Fibroblast of pulmonary artery (primary cell): ENCODE data around the gene METRNL.
A peak's percentile ranks its signal among the peaks of the same experiment; 100 is the strongest.
"Not testable (repeated sequence)": the region's sequence is repeated elsewhere in the genome, so short reads cannot be mapped to it uniquely, and the experiment has no call there.

Experiments used
- DNase-seq: peaks from one replicate; pipeline ENCODE4 v3.0.0-alpha.2; 2010; ENCODE audit warnings: low read depth
- H3K4me3 ChIP-seq: replicated peaks from 2 replicates; pipeline ENCODE4 v1.5.1; 2011; ENCODE audit warnings: low read depth, mild to moderate bottlenecking, control low read depth, low read length, moderate library complexity
- CTCF ChIP-seq: IDR thresholded peaks from 2 replicates; pipeline ENCODE4 v1.5.1; 2011; ENCODE audit warnings: mild to moderate bottlenecking, control low read depth, low read length, inconsistent platforms; ENCODE audit errors: missing control alignments

The METRNL gene

GRCh38 chr17:83053021-83053681 is 26.3 kb upstream of the METRNL start:
- TF ChIP-seq CTCF, result no peak
- no peak for DNase-seq

GRCh38 chr17:83053739-83054451 is 25.5 kb upstream of the METRNL start:
- no peak overlapping the region for H3K4me3 ChIP-seq
- no peak for DNase-seq
- no peak for TF ChIP-seq CTCF

More at GRCh38 chr17:83053021-83053681, 26.3 kb upstream of the METRNL start:
- no peak overlapping the region for H3K4me3 ChIP-seq

GRCh38 chr17:83054518-83055125 is 24.8 kb upstream of the METRNL start:
- TF ChIP-seq CTCF, result no peak
- no peak for DNase-seq

GRCh38 chr17:83055176-83055575 is 24.2 kb upstream of the METRNL start:
- H3K4me3 ChIP-seq, DNase-seq: not testable (repeated sequence)

More at GRCh38 chr17:83054518-83055125, 24.8 kb upstream of the METRNL start:
- H3K4me3 ChIP-seq, result no peak overlapping the region

- peak; percentile 56 for DNase-seq
- no peak overlapping the region for H3K4me3 ChIP-seq
- no peak for TF ChIP-seq CTCF
These were observed 23.4 kb upstream of the METRNL start for GRCh38 chr17:83055911-83056582.

GRCh38 chr17:83056583-83057396 is 22.6 kb upstream of the METRNL start:
- DNase-seq, result no peak
- TF ChIP-seq CTCF, result no peak
- no peak overlapping the region for H3K4me3 ChIP-seq
